Measurements from ENCODE around the gene TENT5C.
A peak's percentile ranks its signal among the peaks of the same experiment; 100 is the strongest.

The TENT5C gene

GRCh38 chr1:117662667-117663066 lies 56.8 kb downstream of the TENT5C start:
- no peak for TF ChIP-seq CTCF (IDR thresholded peaks at IDR 0.05; ENCODE audit: control extremely low read depth, extremely low read depth, low read depth, missing control alignments)
- no peak for DNase-seq (ENCODE audit: extremely low spot score)
- POLR2A ChIA-PET: no interaction called here
- CTCF ChIA-PET: interaction anchor here (1.1 to 1.9 kb wide), 6 partner anchors 10 to 538 kb away, joined by 3 to 6 read pairs (median 3); no protein-coding TSS in a partner anchor

- ChIA-PET CTCF (interaction anchor here (1.1 to 1.7 kb wide), 5 partner anchors 11 to 538 kb away, joined by 3 to 4 read pairs (median 3); no protein-coding TSS in a partner anchor), POLR2A (no interaction called here)
- DNase-seq (ENCODE audit: extremely low spot score): no peak
- TF ChIP-seq CTCF (IDR thresholded peaks at IDR 0.05; ENCODE audit: control extremely low read depth, extremely low read depth, low read depth, missing control alignments): no peak
These were observed 57.5 kb downstream of the TENT5C start for GRCh38 chr1:117663156-117663902.

- no peak for TF ChIP-seq CTCF (IDR thresholded peaks at IDR 0.05; ENCODE audit: control extremely low read depth, extremely low read depth, low read depth, missing control alignments)
- ChIA-PET CTCF (interaction anchor here (1.1 to 2.5 kb wide), 2 partner anchors 11 to 33 kb away, joined by 4 to 16 read pairs; no protein-coding TSS in a partner anchor), POLR2A (interaction anchor here (1.0 kb wide), 1 partner anchor 10 kb away, joined by 4 read pairs; no protein-coding TSS in a partner anchor)
- DNase-seq (ENCODE audit: extremely low spot score): peak; percentile 86
These were observed 58.5 kb downstream of the TENT5C start for GRCh38 chr1:117664314-117664713.

DNA sequence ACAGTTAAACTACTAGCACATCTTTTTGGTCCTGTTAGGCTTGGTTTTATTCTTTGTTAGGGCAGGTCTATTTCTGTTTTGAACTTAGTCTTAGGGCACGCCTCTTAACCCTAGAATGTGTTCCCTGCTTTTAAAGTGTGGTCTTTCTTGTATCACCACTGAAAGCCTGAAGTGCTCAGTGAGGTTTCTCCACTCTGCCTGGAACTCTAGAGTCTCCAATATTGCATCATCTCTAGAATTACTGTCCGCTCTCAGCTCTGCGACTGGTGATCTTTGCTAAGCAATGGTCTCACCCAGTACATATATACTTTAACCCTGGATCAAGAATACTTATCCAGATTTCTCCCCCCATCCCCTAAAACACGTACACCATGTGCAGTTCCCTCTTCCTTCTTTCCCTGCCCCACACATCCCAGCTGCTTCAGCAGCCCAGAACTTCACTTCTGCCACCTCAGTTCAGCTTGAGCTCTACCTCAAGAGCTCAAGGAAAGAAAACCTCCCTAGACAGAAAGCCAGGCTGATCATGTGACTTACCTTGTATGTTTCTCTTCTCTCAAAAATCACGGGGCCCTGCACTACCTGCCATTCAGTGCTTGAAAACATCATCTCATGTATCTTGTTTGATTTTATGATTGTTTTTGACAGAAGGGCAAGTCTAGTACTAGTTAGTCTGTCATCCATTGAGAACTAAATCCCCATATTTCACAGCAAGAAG lies 59.9 kb downstream of the TENT5C start:
- no peak for DNase-seq (ENCODE audit: extremely low spot score)
- ChIA-PET CTCF (interaction anchor here (0.7 to 2.5 kb wide), 6 partner anchors 9 to 153 kb away, joined by 3 to 16 read pairs (median 4); no protein-coding TSS in a partner anchor), POLR2A (no interaction called here)
- TF ChIP-seq CTCF (IDR thresholded peaks at IDR 0.05; ENCODE audit: control extremely low read depth, extremely low read depth, low read depth, missing control alignments): no peak

- no peak for TF ChIP-seq CTCF (IDR thresholded peaks at IDR 0.05; ENCODE audit: control extremely low read depth, extremely low read depth, low read depth, missing control alignments)
- no peak for DNase-seq (ENCODE audit: extremely low spot score)
- ChIA-PET CTCF (interaction anchor here (1.1 to 11.4 kb wide), 5 partner anchors 14 to 134 kb away, joined by 3 to 105 read pairs (median 4); no protein-coding TSS in a partner anchor), POLR2A (no interaction called here)
These were observed 63.7 kb downstream of the TENT5C start for GRCh38 chr1:117669572-117669971.

DNA sequence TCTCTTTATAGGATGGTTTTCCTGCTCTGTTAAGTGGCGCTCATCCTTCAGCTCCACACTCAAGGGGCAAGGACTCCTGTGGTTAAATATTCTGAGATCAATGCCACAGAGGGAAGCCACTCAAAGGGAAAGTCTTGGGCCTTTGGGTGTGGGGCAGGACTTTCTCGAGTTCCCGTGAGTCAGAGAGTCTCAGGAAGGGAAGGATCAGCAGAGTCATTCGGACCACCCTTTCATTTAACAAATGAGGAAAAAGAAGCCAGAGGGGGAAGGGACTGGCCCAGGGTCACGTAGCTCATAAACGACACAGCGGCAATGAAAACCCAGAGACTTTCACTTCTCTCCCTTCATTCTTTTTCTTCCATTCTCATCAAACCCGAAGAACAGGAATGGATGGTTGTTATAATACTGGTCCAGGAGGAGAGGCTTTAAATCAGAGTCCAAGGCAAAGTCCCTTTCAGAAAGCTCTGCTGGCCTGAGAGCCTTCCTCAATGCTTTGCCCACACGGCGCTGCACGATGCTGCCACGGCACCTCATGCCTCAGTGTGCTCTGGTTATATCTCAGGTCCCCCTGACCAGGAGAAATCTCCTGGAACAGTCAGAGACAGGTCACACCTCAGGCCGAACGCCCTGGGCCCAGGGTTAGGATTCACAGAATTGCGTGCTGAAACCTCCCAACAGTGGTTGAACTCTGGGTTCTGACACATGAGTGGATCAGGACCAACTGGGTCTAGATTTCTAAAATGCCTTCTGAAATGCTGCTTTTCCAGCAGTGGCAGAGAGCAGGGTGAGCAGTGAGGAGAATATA lies 65.3 kb downstream of the TENT5C start:
- no peak for TF ChIP-seq CTCF (IDR thresholded peaks at IDR 0.05; ENCODE audit: control extremely low read depth, extremely low read depth, low read depth, missing control alignments)
- ChIA-PET POLR2A (no interaction called here), CTCF (interaction anchor here (1.3 to 11.4 kb wide), 9 partner anchors 10 to 158 kb away, joined by 3 to 105 read pairs (median 5); no protein-coding TSS in a partner anchor)
- DNase-seq (ENCODE audit: extremely low spot score): no peak

Measured in GM10248 (cell line).